Nephron progenitor cell (in vitro differentiated cells): ENCODE measurements around the gene ATP11A.
A peak's percentile ranks its signal among the peaks of the same experiment; 100 is the strongest.

Source experiments
- DNase-seq: peaks from one replicate; pipeline ENCODE4 v3.0.0; 2021
- H3K27ac Mint-ChIP-seq: 2 replicates; pipeline ENCODE4 v1.8.0; 2021; ENCODE audit warnings: mild to moderate bottlenecking, moderate library complexity, mixed read lengths
- H3K27me3 Mint-ChIP-seq: 2 replicates; pipeline ENCODE4 v1.8.0; 2021; ENCODE audit warnings: mild to moderate bottlenecking, low read depth, mixed read lengths; ENCODE audit not compliant: poor library complexity
- H3K36me3 Mint-ChIP-seq: 2 replicates; pipeline ENCODE4 v1.8.0; 2021; ENCODE audit warnings: low read depth, mixed read lengths
- H3K4me1 Mint-ChIP-seq: 2 replicates; pipeline ENCODE4 v1.8.0; 2021; ENCODE audit warnings: mixed read lengths
- H3K4me3 Mint-ChIP-seq: 2 replicates; pipeline ENCODE4 v1.8.0; 2021; ENCODE audit warnings: mild to moderate bottlenecking, moderate library complexity, mixed read lengths
- H3K9me3 Mint-ChIP-seq: 2 replicates; pipeline ENCODE4 v1.8.0; 2021; ENCODE audit warnings: mild to moderate bottlenecking, moderate library complexity, mixed read lengths
- TF ChIP-seq, protein P1 (sequence below): fragments of 200-600 bp; sonication (generic); IDR thresholded peaks from 2 replicates; pipeline ENCODE4 v1.5.0; 2021; ENCODE audit warnings: antibody characterized with exemption

Gene ATP11A

DNA sequence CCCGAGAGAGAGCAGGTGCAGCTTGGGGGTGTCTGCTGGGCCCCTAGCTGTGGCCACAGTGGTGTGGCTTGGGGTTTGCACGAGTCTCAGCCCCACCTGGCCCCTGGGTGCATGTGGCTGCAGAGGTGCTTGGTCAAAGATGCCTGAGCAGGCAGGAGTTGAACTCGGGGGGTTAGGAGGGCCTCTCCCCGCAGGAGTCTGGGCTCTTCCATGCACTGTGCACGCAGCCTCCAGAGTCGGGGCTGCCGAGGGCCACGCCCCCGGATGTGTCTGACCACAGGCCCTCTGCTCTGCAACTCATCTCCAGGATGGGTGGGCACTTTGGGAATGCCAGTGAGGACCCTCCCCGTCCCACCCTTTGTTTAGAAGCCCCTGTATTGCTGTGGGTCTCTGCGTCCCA, 187.7 kb downstream of the ATP11A start:
- Mint-ChIP-seq H3K36me3 (peaks cover 39% of the 10 kb centered on the region), H3K4me1 (peaks cover 23% of the 10 kb centered on the region), H3K27me3 (no peaks in the 10 kb centered on the region), H3K4me3 (no peak overlapping the region), H3K27ac (no peak overlapping the region), H3K9me3 (no peaks in the 10 kb centered on the region)
- TF ChIP-seq, protein P1, sequence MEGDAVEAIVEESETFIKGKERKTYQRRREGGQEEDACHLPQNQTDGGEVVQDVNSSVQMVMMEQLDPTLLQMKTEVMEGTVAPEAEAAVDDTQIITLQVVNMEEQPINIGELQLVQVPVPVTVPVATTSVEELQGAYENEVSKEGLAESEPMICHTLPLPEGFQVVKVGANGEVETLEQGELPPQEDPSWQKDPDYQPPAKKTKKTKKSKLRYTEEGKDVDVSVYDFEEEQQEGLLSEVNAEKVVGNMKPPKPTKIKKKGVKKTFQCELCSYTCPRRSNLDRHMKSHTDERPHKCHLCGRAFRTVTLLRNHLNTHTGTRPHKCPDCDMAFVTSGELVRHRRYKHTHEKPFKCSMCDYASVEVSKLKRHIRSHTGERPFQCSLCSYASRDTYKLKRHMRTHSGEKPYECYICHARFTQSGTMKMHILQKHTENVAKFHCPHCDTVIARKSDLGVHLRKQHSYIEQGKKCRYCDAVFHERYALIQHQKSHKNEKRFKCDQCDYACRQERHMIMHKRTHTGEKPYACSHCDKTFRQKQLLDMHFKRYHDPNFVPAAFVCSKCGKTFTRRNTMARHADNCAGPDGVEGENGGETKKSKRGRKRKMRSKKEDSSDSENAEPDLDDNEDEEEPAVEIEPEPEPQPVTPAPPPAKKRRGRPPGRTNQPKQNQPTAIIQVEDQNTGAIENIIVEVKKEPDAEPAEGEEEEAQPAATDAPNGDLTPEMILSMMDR, result no peak
- DNase-seq, result no peak

DNA sequence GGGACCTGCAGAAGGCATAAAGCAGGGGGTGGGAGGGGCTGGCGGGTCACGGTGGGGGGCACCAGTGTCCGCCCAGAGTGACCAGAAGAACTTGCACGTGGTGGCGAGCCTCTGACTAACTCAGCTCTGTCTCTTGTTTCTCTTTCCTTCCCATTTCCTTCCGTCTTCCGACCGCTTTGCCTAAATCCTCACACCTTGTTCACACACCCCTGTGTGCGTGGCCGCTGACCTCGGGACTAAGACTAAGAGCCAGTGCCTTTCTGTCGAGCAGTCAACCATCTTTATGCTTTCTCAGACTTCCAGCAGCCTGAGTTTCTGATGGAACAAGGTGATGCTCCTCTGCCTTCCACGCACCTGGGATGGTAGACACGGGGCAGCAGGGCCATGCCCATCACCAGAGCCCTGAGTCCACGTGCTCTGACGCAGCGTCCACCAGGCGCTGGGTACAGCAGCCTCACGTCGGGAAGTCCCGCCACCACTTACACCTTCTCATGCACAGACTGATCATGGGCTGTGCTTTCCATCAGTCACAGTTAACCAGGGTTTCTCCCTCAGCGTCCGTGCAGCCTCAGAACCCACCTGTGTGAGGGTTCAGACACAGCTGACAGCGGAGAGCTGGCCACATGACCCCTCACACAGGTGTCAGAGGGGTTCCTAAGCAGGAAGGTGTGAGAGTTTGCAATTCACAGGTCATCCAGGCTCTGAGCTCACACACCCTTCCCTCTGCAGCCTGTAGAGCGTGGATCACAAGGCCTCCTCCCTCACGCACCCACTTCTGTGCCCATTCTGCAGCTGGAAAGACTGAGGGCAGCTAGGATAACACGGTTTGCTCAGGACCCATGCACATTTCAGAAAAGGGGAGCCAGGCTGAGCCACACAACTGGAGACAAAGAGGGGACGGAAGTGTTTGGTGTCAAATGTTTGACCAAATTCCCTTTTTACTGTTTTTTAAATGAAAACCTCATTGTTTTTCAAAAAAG, 188.4 kb downstream of the ATP11A start:
- Mint-ChIP-seq H3K9me3 (no peaks in the 10 kb centered on the region), H3K27ac (peak overlapping the region; percentile 84), H3K27me3 (no peaks in the 10 kb centered on the region), H3K36me3 (peaks cover 31% of the 10 kb centered on the region), H3K4me1 (peaks cover 18% of the 10 kb centered on the region), H3K4me3 (no peak overlapping the region)
- TF ChIP-seq, protein P1, result no peak
- DNase-seq, result no peak

DNA sequence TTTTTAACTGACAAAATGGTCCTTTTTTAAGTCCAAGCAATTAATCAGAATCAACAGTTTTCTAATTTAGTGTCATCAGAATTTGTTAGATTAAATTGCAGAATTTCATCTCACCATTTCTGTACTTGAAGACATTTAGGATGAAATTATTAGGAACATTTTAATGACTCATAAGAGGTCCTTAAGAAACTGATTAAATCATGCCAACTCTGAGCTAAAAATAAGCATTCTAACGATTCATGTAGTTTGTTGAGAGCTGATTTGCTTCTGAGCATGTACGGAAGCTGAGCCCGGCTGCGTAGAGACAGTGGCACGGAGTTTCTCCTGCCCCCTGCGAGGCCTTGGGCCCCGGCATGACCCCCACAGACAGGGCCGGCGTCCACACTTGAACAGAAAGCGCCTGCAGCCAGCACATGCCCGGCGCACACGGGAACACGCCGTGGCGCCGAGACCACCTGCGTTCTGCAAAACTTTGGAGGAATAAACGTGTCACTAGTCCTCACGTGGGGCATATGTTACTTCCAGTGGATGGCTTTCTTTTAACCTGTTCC, 189.5 kb downstream of the ATP11A start:
- DNase-seq, result no peak
- no peak overlapping the region for H3K27ac Mint-ChIP-seq
- H3K27me3 Mint-ChIP-seq, result no peaks in the 10 kb centered on the region
- peaks cover 24% of the 10 kb centered on the region for H3K36me3 Mint-ChIP-seq
- TF ChIP-seq, protein P1, result no peak
- no peak overlapping the region for H3K4me3 Mint-ChIP-seq
- no peaks in the 10 kb centered on the region for H3K9me3 Mint-ChIP-seq
- H3K4me1 Mint-ChIP-seq, result peaks cover 9% of the 10 kb centered on the region

DNA sequence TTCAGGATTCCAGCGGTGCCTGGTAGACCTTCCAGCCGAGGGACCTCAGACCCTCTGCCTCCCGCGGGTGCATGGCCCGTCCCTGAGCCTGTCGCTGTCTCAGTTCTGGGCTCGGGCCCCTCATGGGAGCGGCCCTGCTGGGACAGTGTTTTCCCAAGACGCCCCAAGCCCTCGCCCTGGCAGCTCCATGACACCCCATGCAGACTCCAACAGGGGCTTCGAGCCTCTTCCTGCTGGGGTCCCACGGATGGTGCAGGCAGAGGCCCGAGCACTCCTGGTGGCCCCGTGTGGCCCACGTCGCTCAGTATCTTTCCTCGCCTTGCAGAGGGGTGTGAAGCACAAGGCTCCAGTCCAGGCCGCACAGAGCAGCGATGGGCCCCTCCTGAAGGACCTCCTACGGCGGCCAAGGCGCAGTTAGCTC, 190.4 kb downstream of the ATP11A start:
- H3K4me3 Mint-ChIP-seq, result no peak overlapping the region
- peaks cover 9% of the 10 kb centered on the region for H3K4me1 Mint-ChIP-seq
- no peaks in the 10 kb centered on the region for H3K27me3 Mint-ChIP-seq
- peaks cover 21% of the 10 kb centered on the region for H3K36me3 Mint-ChIP-seq
- TF ChIP-seq, protein P1, result no peak
- no peaks in the 10 kb centered on the region for H3K9me3 Mint-ChIP-seq
- DNase-seq, result no peak
- H3K27ac Mint-ChIP-seq, result no peak overlapping the region

DNA sequence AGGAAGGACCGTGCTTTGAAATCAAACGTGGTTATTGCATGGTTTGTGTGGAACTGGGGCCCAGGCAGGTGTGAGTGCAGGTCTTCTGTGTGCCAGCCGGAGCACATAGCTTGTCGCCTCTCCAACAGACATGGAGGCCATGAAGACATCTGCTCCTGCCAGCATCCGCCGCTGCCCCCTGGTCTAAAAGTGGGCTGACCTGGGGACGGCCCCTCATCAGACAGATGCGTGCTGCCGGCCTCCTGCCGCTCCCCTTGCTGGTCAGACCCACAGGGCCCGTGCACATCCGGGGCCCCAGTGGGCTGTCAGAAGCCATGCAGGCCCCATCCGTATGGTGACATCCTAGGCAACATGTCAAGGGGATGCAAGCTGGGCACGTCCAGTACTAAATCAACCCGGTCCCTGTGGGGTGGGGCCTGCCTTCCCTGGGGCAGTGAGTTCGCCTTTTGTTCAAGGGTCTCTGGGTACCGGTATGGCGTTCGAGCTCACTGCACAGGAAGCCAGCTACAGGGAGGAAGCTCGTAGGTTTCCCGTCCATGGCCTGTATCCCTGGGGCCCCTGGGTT, 191.2 kb downstream of the ATP11A start:
- Mint-ChIP-seq H3K27ac (no peak overlapping the region), H3K27me3 (no peaks in the 10 kb centered on the region), H3K36me3 (peaks cover 16% of the 10 kb centered on the region), H3K4me3 (no peak overlapping the region), H3K9me3 (no peaks in the 10 kb centered on the region), H3K4me1 (peaks cover 14% of the 10 kb centered on the region)
- no peak for DNase-seq
- TF ChIP-seq, protein P1, result no peak
